Right lobe of liver (tissue), 6 donors: ENCODE data around the gene MRPL53. TPM values are rescaled to one million over a fixed set of nuclear protein-coding genes. Genes with fewer than 3 reads are reported as not detected.
"Not testable (repeated sequence)": the region's sequence is repeated elsewhere in the genome, so short reads cannot be mapped to it uniquely, and the experiment has no call there.

Experiments used
- ATAC-seq, 4 donors: fragments of 200-7000 bp; cut with Tn5 transposase; one replicate each; pipeline ENCODE4 v1.9.1; 2020; ENCODE audit warnings: mild to moderate bottlenecking in 4 of 4, moderate library complexity in 4 of 4
- DNase-seq, 3 donors: peaks; one replicate each; pipeline ENCODE4 v3.0.0-alpha.2; 2020
- H3K27ac ChIP-seq, 3 donors: fragments of 200-600 bp; one replicate each; pipeline ENCODE4 v1.8.0; 2022
- H3K27me3 ChIP-seq, 2 donors: fragments of 200-600 bp; one replicate each; pipeline ENCODE4 v1.8.0; 2022
- H3K36me3 ChIP-seq, 4 donors: fragments of 200-600 bp; sonication (generic) in 1 of 4; one replicate each; pipeline versions ENCODE4 v1.5.1 to v1.8.0; 2017 to 2022; ENCODE audit warnings: control low read depth in 1 of 4
- H3K4me1 ChIP-seq, 4 donors: fragments of 200-600 bp; sonication (generic) in 1 of 4; one replicate each; pipeline versions ENCODE4 v1.5.1 to v1.8.0; 2017 to 2022; ENCODE audit warnings: control low read depth in 1 of 4
- H3K4me3 ChIP-seq, 3 donors: fragments of 200-600 bp; one replicate each; pipeline ENCODE4 v1.8.0; 2022
- H3K9me3 ChIP-seq, 4 donors: fragments of 200-600 bp; sonication (generic) in 1 of 4; one replicate each; pipeline versions ENCODE4 v1.5.1 to v1.8.0; 2017 to 2022; ENCODE audit warnings: control low read depth in 1 of 4
- CTCF ChIP-seq, 4 donors: fragments of 200-600 bp in 3 of 4; fragments of 450-650 bp in 1 of 4; IDR thresholded peaks; one replicate each; pipeline versions ENCODE4 v1.5.1 to v1.8.0; 2016 to 2022; ENCODE audit warnings: antibody characterized with exemption in 4 of 4, mild to moderate bottlenecking in 2 of 4
- POLR2A ChIP-seq: fragments of 450-650 bp; IDR thresholded peaks from one replicate; pipeline ENCODE4 v1.6.1; 2017; ENCODE audit warnings: antibody characterized with exemption, mild to moderate bottlenecking
- WGBS: methylation state at CpG from one replicate; pipeline ENCODE4 v1.1.6; 2018; ENCODE audit warnings: low coverage, low lambda C conversion rate; ENCODE audit not compliant: insufficient coverage; ENCODE audit errors: missing lambda C conversion rate; 5-methylcytosine and 5-hydroxymethylcytosine counted together
- intact Hi-C, 2 donors: fragments of 100-400 bp; cut with DNase I; formaldehyde crosslinking; loops; one replicate each; pipeline versions ENCODE4 v1.11.2 to v1.14.1; 2022
- total RNA-seq, 6 experiments: library from RNA; depleted of rRNA in 2 of 6; stranded (reverse); fragments of >200 nt in 2 of 6; fragmentation: NEBNext Ultra II Directional in 3 of 6; extraction: Animal tissue kit (Norgen Biotek cat#: 25700) in 3 of 6; gene quantifications; one replicate each; pipeline versions ENCODE4 v1.1.0 to v1.2.4, GENCODE V29; 2016 to 2023
- donor health status: DM: no; HTN: yes; CAD: no.
- donor health status: DM: no; HTN: no; CAD: no.
- donor health status: DM: no; HTN: no; CAD: no.
- donor health status: DM: no; HTN: yes; CAD: no.
- donor health status: DM: no; HTN: yes; CAD: no.

The MRPL53 gene
- total RNA-seq, 6 experiments from 2014 or later = 10.7 to 51.9 (median 42.6) TPM

- peaks cover 0 to 19% (median 0%) of the 10 kb centered on the region in 4 donors for H3K4me1 ChIP-seq
- H3K4me3 ChIP-seq = no peak overlapping the region
- H3K9me3 ChIP-seq = no peaks in the 10 kb centered on the region
- WGBS = 100% methylated on average over 2 of the region's 20 CpGs
- ATAC-seq (no peak), DNase-seq (no peak)
- intact Hi-C loops = no loop called here
- no peak for TF ChIP-seq CTCF (IDR thresholded peaks at IDR 0.05)
- no peaks in the 10 kb centered on the region for H3K27me3 ChIP-seq
- no peak overlapping the region for H3K27ac ChIP-seq
- H3K36me3 ChIP-seq = peaks cover 0 to 11% (median 0%) of the 10 kb centered on the region in 4 donors
These were observed 10.3 kb downstream of the MRPL53 start for GRCh38 chr2:74462054-74462785.

- peaks cover 0 to 11% (median 0%) of the 10 kb centered on the region in 4 donors for H3K36me3 ChIP-seq
- H3K4me1 ChIP-seq = peaks cover 0 to 25% (median 4%) of the 10 kb centered on the region in 4 donors
- TF ChIP-seq POLR2A (no peak), CTCF (IDR thresholded peaks at IDR 0.05) (peak in 1 of 4 donors; percentile 13)
- H3K27ac ChIP-seq = no peak overlapping the region
- H3K27me3 ChIP-seq = no peaks in the 10 kb centered on the region
- H3K9me3 ChIP-seq = no peaks in the 10 kb centered on the region
- DNase-seq (no peak), ATAC-seq (no peak)
- H3K4me3 ChIP-seq = no peak overlapping the region
- intact Hi-C loops = no loop called here
- 100% methylated on average over 7 of the region's 27 CpGs for WGBS
These were observed 11.1 kb downstream of the MRPL53 start for GRCh38 chr2:74461187-74462053.

- H3K4me3 ChIP-seq, intact Hi-C loops, H3K9me3 ChIP-seq, H3K27me3 ChIP-seq, ATAC-seq, DNase-seq, H3K27ac ChIP-seq: not testable (repeated sequence)
- H3K36me3 ChIP-seq = peaks cover 0 to 11% (median 0%) of the 10 kb centered on the region in 4 donors
- peaks cover 0 to 29% (median 4%) of the 10 kb centered on the region in 4 donors for H3K4me1 ChIP-seq
- WGBS = 81% methylated on average over 3 of the region's 10 CpGs
These were observed 12.3 kb downstream of the MRPL53 start for GRCh38 chr2:74460187-74460586.

GRCh38 chr2:74459503-74460118 is 12.9 kb downstream of the MRPL53 start:
- ATAC-seq, H3K27me3 ChIP-seq, H3K9me3 ChIP-seq, DNase-seq, intact Hi-C loops, H3K27ac ChIP-seq, H3K4me3 ChIP-seq: not testable (repeated sequence)
- Histone ChIP-seq H3K36me3 (peaks cover 0 to 11% (median 0%) of the 10 kb centered on the region in 4 donors), H3K4me1 (peaks cover 0 to 29% (median 4%) of the 10 kb centered on the region in 4 donors)
- 55% methylated on average over 4 of the region's 13 CpGs for WGBS

GRCh38 chr2:74458938-74459363 is 13.5 kb downstream of the MRPL53 start:
- peak overlapping the region; percentile 41 to 50 (median 47) for H3K27ac ChIP-seq
- intact Hi-C loops = no loop called here
- no peak for TF ChIP-seq CTCF (IDR thresholded peaks at IDR 0.05)
- TF ChIP-seq POLR2A = no peak
- no peaks in the 10 kb centered on the region for H3K27me3 ChIP-seq
- no peak for ATAC-seq
- peaks cover 0 to 24% (median 4%) of the 10 kb centered on the region in 4 donors for H3K4me1 ChIP-seq
- H3K36me3 ChIP-seq = peaks cover 0 to 11% (median 0%) of the 10 kb centered on the region in 4 donors
- H3K9me3 ChIP-seq = no peaks in the 10 kb centered on the region
- peak overlapping the region; percentile 58 to 64 (median 63) for H3K4me3 ChIP-seq
- DNase-seq = no peak
- 2% methylated on average over 8 of the region's 10 CpGs for WGBS
